Measurements from ENCODE around the gene C17orf107.
"Not testable (repeated sequence)": the region's sequence is repeated elsewhere in the genome, so short reads cannot be mapped to it uniquely, and the experiment has no call there.

Gene C17orf107

GRCh38 chr17:4898351-4898750 is 985 bp upstream of the C17orf107 start:
- FAIRE-seq (no peak), DNase-seq (ENCODE audit: insufficient read length, low spot score) (no peak)

- DNase-seq (ENCODE audit: insufficient read length, low spot score) = no peak
- FAIRE-seq = no peak
Measured at GRCh38 chr17:4898927-4899326, 409 bp upstream of the C17orf107 start.

- DNase-seq (ENCODE audit: insufficient read length, low spot score) (no peak), FAIRE-seq (no peak)
Measured at GRCh38 chr17:4900231-4901107, 1.1 kb downstream of the C17orf107 start.

- no peak for DNase-seq (ENCODE audit: insufficient read length, low spot score)
- FAIRE-seq = no peak
Measured at GRCh38 chr17:4901108-4901647, 1.8 kb downstream of the C17orf107 start.

GRCh38 chr17:4901648-4902344 is 2.5 kb downstream of the C17orf107 start:
- DNase-seq (ENCODE audit: insufficient read length, low spot score) (no peak), FAIRE-seq (no peak)

GRCh38 chr17:4902540-4902939 is 3.2 kb downstream of the C17orf107 start:
- DNase-seq (ENCODE audit: insufficient read length, low spot score) (no peak), FAIRE-seq (no peak)

- FAIRE-seq (peak; percentile 95), DNase-seq (ENCODE audit: insufficient read length, low spot score) (no peak)
Measured at GRCh38 chr17:4903051-4903818, 3.9 kb downstream of the C17orf107 start, which contains the start of gene CHRNE. CHRNE (minus strand) TSS chr17:4903098; CDS start chr17:4903063, 35 bp downstream.

- not testable (repeated sequence) for DNase-seq (ENCODE audit: insufficient read length, low spot score); FAIRE-seq
Measured at GRCh38 chr17:4906642-4907041, 7.3 kb downstream of the C17orf107 start.

GRCh38 chr17:4908301-4908700 is 9.0 kb downstream of the C17orf107 start:
- FAIRE-seq (no peak), DNase-seq (ENCODE audit: insufficient read length, low spot score) (no peak)

- peak; percentile 83 for FAIRE-seq
- peak; percentile 75 for DNase-seq (ENCODE audit: insufficient read length, low spot score)
Measured at GRCh38 chr17:4908711-4909496, 9.6 kb downstream of the C17orf107 start.

- no peak for DNase-seq (ENCODE audit: insufficient read length, low spot score)
- no peak for FAIRE-seq
Measured at GRCh38 chr17:4913994-4914393, 14.7 kb downstream of the C17orf107 start.

- DNase-seq (ENCODE audit: insufficient read length, low spot score); FAIRE-seq: not testable (repeated sequence)
Measured at GRCh38 chr17:4914551-4914950, 15.2 kb downstream of the C17orf107 start.

GRCh38 chr17:4919511-4920047 is 20.2 kb downstream of the C17orf107 start:
- DNase-seq (ENCODE audit: insufficient read length, low spot score) (no peak), FAIRE-seq (no peak)

- FAIRE-seq = no peak
Measured at GRCh38 chr17:4920351-4921048, 21.2 kb downstream of the C17orf107 start.

GRCh38 chr17:4921320-4921719 is 22.0 kb downstream of the C17orf107 start:
- DNase-seq (ENCODE audit: insufficient read length, low spot score) (no peak), FAIRE-seq (no peak)

More at GRCh38 chr17:4920351-4921048, 21.2 kb downstream of the C17orf107 start:
- DNase-seq (ENCODE audit: insufficient read length, low spot score) = no peak

GRCh38 chr17:4926577-4927335 is 27.4 kb downstream of the C17orf107 start:
- FAIRE-seq; DNase-seq (ENCODE audit: insufficient read length, low spot score): not testable (repeated sequence)

GRCh38 chr17:4928881-4929280 is 29.5 kb downstream of the C17orf107 start:
- DNase-seq (ENCODE audit: insufficient read length, low spot score) (no peak), FAIRE-seq (no peak)

GRCh38 chr17:4931963-4932362 is 32.6 kb downstream of the C17orf107 start, which contains the start of gene GP1BA:
GP1BA (plus strand) TSS chr17:4932277; CDS start chr17:4932605, 328 bp downstream.
- DNase-seq (ENCODE audit: insufficient read length, low spot score) = no peak

More at GRCh38 chr17:4931963-4932362, 32.6 kb downstream of the C17orf107 start, which contains the start of gene GP1BA:
- peak; percentile 33 for FAIRE-seq

Data from GM19239 (cell line).